SK-N-SH treated with all-trans-retinoic acid at 6 μM for 48 hours (cell line): ENCODE data around the gene RARRES1.

ENCODE experiments used
- ATAC-seq: fragments of 200-7000 bp; cut with Tn5 transposase; 3 replicates; pipeline ENCODE4 v1.9.1; 2020; ENCODE audit warnings: mild to moderate bottlenecking, moderate library complexity
- ARNTL ChIP-seq: fragments of 450-650 bp; formaldehyde crosslinking; IDR thresholded peaks from 2 replicates; pipeline ENCODE4 v1.5.0; 2020; ENCODE audit warnings: low read depth, mild to moderate bottlenecking, moderate library complexity, borderline replicate concordance
- BACH2 ChIP-seq: fragments of 250-450 bp; sonication (Bioruptor Pico); IDR thresholded peaks from 2 replicates; pipeline ENCODE4 v1.9.0; 2021; ENCODE audit warnings: mild to moderate bottlenecking, borderline replicate concordance
- CSDC2 ChIP-seq: fragments of 250-450 bp; sonication (Bioruptor Pico); IDR thresholded peaks from 2 replicates; pipeline ENCODE4 v1.5.0; 2020; ENCODE audit warnings: mild to moderate bottlenecking, moderate library complexity
- ESRRG ChIP-seq: fragments of 250-450 bp; sonication (Bioruptor Pico); IDR thresholded peaks from 2 replicates; pipeline ENCODE4 v1.6.1; 2021; ENCODE audit warnings: mild to moderate bottlenecking
- ISL1 ChIP-seq: fragments of 250-450 bp; sonication (Bioruptor Pico); IDR thresholded peaks from 2 replicates; pipeline ENCODE4 v2.1.2; 2022; ENCODE audit warnings: mild to moderate bottlenecking, moderate library complexity
- OSR1 ChIP-seq: fragments of 250-450 bp; sonication (Bioruptor Pico); IDR thresholded peaks from 2 replicates; pipeline ENCODE4 v1.8.0; 2022; ENCODE audit warnings: moderate library complexity, mild to moderate bottlenecking, inconsistent platforms
- PPARA ChIP-seq: fragments of 250-450 bp; sonication (Bioruptor Pico); IDR thresholded peaks from 2 replicates; pipeline ENCODE4 v1.5.0; 2020; ENCODE audit warnings: mild to moderate bottlenecking, borderline replicate concordance
- RARB ChIP-seq: fragments of 250-450 bp; sonication (Bioruptor Pico); IDR thresholded peaks from 2 replicates; pipeline ENCODE4 v1.8.0; 2021; ENCODE audit warnings: mild to moderate bottlenecking, moderate library complexity
- SNAI2 ChIP-seq: fragments of 250-450 bp; sonication (Bioruptor Pico); IDR thresholded peaks from 2 replicates; pipeline ENCODE4 v1.5.0; 2020; ENCODE audit warnings: mild to moderate bottlenecking, moderate library complexity
- TCF4 ChIP-seq: fragments of 250-450 bp; sonication (Bioruptor Pico); IDR thresholded peaks from 2 replicates; pipeline ENCODE4 v1.8.0; 2021; ENCODE audit warnings: mild to moderate bottlenecking, moderate library complexity, borderline replicate concordance
- TOX ChIP-seq: fragments of 250-450 bp; sonication (Bioruptor Pico); IDR thresholded peaks from 2 replicates; pipeline ENCODE4 v1.8.0; 2021; ENCODE audit warnings: mild to moderate bottlenecking, moderate library complexity, borderline replicate concordance
- ZC3H10 ChIP-seq: fragments of 250-450 bp; sonication (Bioruptor Pico); IDR thresholded peaks from 2 replicates; pipeline ENCODE4 v1.5.1; 2021; ENCODE audit warnings: mild to moderate bottlenecking, moderate library complexity
- ZFP30 ChIP-seq: fragments of 450-650 bp; formaldehyde crosslinking; IDR thresholded peaks from 2 replicates; pipeline ENCODE4 v1.5.0; 2022; ENCODE audit warnings: mild to moderate bottlenecking, moderate library complexity
- ZNF565 ChIP-seq: fragments of 450-650 bp; formaldehyde crosslinking; conservative IDR thresholded peaks from 2 replicates; pipeline ENCODE4 v1.5.0; 2020; ENCODE audit warnings: low read depth, mild to moderate bottlenecking, moderate library complexity
- ZNF70 ChIP-seq: fragments of 450-650 bp; formaldehyde crosslinking; IDR thresholded peaks from 2 replicates; pipeline ENCODE4 v1.5.0; 2020; ENCODE audit warnings: mild to moderate bottlenecking, moderate library complexity
- ZNF8 ChIP-seq: fragments of 450-650 bp; formaldehyde crosslinking; IDR thresholded peaks from 2 replicates; pipeline ENCODE4 v1.5.0; 2020; ENCODE audit warnings: mild to moderate bottlenecking, moderate library complexity
- TF ChIP-seq, protein P1 (sequence below): fragments of 250-450 bp; sonication (Bioruptor Pico); IDR thresholded peaks from 2 replicates; pipeline ENCODE4 v1.5.1; 2020; ENCODE audit warnings: low read depth, mild to moderate bottlenecking, moderate library complexity
- TF ChIP-seq, protein P2 (sequence below): fragments of 250-450 bp; sonication (Bioruptor Pico); IDR thresholded peaks from 2 replicates; pipeline ENCODE4 v1.8.0; 2021; ENCODE audit warnings: low read depth, mild to moderate bottlenecking, moderate library complexity, borderline replicate concordance
- TF ChIP-seq, protein P3 (sequence below): fragments of 250-450 bp; sonication (Bioruptor Pico); IDR thresholded peaks from 2 replicates; pipeline ENCODE4 v1.5.1; 2021; ENCODE audit warnings: mild to moderate bottlenecking, moderate library complexity
- TF ChIP-seq, protein P4 (sequence below): fragments of 250-450 bp; sonication (Bioruptor Pico); IDR thresholded peaks from 2 replicates; pipeline ENCODE4 v1.8.0; 2020; ENCODE audit warnings: mild to moderate bottlenecking, moderate library complexity, borderline replicate concordance
- TF ChIP-seq, protein P5 (sequence below): fragments of 250-450 bp; sonication (Bioruptor Pico); IDR thresholded peaks from 2 replicates; pipeline ENCODE4 v1.5.0; 2020; ENCODE audit warnings: mild to moderate bottlenecking, moderate library complexity

RARRES1 gene

DNA sequence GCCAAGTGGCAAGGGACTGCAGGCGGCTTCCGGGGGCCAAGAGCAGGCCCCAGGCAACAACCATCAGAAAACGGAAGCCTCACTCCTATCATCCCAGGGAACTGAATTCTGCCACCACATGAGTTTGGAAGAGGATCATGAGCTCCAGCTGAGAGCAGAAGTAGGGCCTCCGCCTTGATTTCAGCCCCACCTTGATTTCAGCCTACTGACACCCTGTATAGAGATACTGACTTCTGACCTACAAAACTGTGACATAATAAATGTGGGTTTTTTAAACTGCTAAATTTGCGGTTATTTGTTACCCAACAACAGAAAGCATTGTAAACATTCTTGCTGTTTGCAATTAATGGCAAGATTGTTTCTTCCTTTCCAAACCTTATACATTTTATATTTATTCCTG, 21.6 kb upstream of the RARRES1 start:
- ATAC-seq, result no peak
- TF ChIP-seq BACH2 (no peak), ESRRG (CRISPR knock-in tag) (no peak), ZNF565 (CRISPR knock-in tag) (no peak), ISL1 (CRISPR knock-in tag) (no peak)

DNA sequence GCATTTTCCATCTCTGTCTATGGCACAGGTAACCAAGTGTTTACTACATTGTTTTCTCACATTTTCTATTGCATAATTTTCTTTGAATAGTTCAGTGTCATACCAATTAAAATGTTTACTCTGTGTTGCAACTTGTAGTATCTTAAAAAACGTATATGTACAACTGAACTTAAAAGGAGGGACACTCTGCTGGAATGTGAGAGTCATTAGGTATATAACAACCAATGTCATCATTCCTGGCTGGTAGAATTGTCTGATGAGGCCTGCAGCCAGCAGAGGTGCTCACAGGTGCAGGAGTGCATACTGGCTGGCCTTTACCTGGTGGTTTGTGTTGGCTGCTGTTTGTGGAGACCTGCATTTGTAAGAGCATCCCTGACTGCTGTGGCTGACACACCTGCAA, 19.1 kb upstream of the RARRES1 start:
- TF ChIP-seq ESRRG (CRISPR knock-in tag) (no peak), ZNF70 (CRISPR knock-in tag) (no peak), ZC3H10 (CRISPR knock-in tag) (no peak), ZNF565 (CRISPR knock-in tag) (no peak)
- TF ChIP-seq, protein P1, sequence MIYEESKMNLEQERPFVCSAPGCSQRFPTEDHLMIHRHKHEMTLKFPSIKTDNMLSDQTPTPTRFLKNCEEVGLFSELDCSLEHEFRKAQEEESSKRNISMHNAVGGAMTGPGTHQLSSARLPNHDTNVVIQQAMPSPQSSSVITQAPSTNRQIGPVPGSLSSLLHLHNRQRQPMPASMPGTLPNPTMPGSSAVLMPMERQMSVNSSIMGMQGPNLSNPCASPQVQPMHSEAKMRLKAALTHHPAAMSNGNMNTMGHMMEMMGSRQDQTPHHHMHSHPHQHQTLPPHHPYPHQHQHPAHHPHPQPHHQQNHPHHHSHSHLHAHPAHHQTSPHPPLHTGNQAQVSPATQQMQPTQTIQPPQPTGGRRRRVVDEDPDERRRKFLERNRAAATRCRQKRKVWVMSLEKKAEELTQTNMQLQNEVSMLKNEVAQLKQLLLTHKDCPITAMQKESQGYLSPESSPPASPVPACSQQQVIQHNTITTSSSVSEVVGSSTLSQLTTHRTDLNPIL (CRISPR knock-in tag), result no peak
- no peak for ATAC-seq

DNA sequence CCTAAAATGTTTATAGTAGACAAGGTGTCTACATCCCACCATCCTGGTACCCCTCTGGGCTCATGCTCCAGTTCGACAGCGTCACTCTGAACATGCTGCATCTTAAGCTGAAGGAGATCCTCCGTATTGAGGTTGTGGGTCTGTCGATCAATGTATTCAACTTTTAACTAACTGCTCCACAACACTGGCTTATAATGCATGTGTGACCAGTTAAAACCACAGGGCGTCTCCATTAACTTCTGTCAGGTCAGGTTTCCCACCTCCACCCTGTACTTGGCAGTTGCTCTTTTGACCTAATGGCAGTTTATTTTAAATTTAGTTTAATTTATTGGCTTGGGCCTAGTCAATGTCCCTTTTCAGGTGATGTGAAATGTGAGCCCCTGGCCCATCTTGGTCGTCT, 17.8 kb upstream of the RARRES1 start:
- TF ChIP-seq ZNF8 (CRISPR knock-in tag) (no peak), ZFP30 (no peak), RARB (CRISPR knock-in tag) (no peak), OSR1 (CRISPR knock-in tag) (no peak), TCF4 (CRISPR knock-in tag) (no peak)
- TF ChIP-seq, protein P2, sequence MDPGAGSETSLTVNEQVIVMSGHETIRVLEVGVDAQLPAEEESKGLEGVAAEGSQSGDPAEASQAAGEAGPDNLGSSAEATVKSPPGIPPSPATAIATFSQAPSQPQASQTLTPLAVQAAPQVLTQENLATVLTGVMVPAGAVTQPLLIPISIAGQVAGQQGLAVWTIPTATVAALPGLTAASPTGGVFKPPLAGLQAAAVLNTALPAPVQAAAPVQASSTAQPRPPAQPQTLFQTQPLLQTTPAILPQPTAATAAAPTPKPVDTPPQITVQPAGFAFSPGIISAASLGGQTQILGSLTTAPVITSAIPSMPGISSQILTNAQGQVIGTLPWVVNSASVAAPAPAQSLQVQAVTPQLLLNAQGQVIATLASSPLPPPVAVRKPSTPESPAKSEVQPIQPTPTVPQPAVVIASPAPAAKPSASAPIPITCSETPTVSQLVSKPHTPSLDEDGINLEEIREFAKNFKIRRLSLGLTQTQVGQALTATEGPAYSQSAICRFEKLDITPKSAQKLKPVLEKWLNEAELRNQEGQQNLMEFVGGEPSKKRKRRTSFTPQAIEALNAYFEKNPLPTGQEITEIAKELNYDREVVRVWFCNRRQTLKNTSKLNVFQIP (CRISPR knock-in tag), result no peak

DNA sequence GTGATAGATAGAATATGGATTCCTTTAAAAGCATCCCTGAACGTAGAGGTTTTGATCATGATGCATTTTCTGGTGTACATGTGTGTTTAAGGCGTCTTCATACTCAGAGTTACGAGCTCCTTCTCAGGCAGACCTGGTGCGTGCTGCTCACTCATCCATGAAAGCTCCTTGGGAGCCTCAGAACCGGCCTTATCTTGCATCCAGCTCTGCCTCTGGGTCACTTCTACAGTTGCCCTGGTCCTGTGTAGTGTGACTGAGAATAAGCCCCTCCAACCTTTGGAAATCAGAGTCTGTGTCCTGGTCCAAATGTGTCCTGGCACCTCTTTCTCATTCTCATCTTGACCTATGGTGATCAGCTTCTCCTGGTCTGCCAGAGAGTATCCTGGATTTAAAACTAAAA, 17.3 kb upstream of the RARRES1 start:
- no peak for ATAC-seq
- TF ChIP-seq, protein P2 (CRISPR knock-in tag), result no peak
- TF ChIP-seq CSDC2 (CRISPR knock-in tag) (no peak), ARNTL (CRISPR knock-in tag) (no peak), SNAI2 (no peak), ZNF8 (CRISPR knock-in tag) (no peak), PPARA (CRISPR knock-in tag) (no peak), ZNF70 (CRISPR knock-in tag) (no peak), TOX (CRISPR knock-in tag) (no peak), ISL1 (CRISPR knock-in tag) (no peak), ESRRG (CRISPR knock-in tag) (no peak), TCF4 (CRISPR knock-in tag) (no peak), OSR1 (CRISPR knock-in tag) (no peak), ZFP30 (no peak), ZNF565 (CRISPR knock-in tag) (no peak)
- TF ChIP-seq, protein P1 (CRISPR knock-in tag), result no peak
- TF ChIP-seq, protein P3, sequence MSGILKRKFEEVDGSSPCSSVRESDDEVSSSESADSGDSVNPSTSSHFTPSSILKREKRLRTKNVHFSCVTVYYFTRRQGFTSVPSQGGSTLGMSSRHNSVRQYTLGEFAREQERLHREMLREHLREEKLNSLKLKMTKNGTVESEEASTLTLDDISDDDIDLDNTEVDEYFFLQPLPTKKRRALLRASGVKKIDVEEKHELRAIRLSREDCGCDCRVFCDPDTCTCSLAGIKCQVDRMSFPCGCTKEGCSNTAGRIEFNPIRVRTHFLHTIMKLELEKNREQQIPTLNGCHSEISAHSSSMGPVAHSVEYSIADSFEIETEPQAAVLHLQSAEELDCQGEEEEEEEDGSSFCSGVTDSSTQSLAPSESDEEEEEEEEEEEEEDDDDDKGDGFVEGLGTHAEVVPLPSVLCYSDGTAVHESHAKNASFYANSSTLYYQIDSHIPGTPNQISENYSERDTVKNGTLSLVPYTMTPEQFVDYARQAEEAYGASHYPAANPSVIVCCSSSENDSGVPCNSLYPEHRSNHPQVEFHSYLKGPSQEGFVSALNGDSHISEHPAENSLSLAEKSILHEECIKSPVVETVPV, result no peak
- TF ChIP-seq, protein P4, sequence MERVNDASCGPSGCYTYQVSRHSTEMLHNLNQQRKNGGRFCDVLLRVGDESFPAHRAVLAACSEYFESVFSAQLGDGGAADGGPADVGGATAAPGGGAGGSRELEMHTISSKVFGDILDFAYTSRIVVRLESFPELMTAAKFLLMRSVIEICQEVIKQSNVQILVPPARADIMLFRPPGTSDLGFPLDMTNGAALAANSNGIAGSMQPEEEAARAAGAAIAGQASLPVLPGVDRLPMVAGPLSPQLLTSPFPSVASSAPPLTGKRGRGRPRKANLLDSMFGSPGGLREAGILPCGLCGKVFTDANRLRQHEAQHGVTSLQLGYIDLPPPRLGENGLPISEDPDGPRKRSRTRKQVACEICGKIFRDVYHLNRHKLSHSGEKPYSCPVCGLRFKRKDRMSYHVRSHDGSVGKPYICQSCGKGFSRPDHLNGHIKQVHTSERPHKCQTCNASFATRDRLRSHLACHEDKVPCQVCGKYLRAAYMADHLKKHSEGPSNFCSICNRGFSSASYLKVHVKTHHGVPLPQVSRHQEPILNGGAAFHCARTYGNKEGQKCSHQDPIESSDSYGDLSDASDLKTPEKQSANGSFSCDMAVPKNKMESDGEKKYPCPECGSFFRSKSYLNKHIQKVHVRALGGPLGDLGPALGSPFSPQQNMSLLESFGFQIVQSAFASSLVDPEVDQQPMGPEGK (CRISPR knock-in tag), result no peak
- TF ChIP-seq, protein P5, sequence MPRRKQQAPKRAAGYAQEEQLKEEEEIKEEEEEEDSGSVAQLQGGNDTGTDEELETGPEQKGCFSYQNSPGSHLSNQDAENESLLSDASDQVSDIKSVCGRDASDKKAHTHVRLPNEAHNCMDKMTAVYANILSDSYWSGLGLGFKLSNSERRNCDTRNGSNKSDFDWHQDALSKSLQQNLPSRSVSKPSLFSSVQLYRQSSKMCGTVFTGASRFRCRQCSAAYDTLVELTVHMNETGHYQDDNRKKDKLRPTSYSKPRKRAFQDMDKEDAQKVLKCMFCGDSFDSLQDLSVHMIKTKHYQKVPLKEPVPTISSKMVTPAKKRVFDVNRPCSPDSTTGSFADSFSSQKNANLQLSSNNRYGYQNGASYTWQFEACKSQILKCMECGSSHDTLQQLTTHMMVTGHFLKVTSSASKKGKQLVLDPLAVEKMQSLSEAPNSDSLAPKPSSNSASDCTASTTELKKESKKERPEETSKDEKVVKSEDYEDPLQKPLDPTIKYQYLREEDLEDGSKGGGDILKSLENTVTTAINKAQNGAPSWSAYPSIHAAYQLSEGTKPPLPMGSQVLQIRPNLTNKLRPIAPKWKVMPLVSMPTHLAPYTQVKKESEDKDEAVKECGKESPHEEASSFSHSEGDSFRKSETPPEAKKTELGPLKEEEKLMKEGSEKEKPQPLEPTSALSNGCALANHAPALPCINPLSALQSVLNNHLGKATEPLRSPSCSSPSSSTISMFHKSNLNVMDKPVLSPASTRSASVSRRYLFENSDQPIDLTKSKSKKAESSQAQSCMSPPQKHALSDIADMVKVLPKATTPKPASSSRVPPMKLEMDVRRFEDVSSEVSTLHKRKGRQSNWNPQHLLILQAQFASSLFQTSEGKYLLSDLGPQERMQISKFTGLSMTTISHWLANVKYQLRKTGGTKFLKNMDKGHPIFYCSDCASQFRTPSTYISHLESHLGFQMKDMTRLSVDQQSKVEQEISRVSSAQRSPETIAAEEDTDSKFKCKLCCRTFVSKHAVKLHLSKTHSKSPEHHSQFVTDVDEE (CRISPR knock-in tag), result no peak

More for the DNA sequence above, 17.8 kb upstream of the RARRES1 start:
- ATAC-seq, result no peak
